ENCODE measurements around the gene MYO6.

Gene MYO6

DNA sequence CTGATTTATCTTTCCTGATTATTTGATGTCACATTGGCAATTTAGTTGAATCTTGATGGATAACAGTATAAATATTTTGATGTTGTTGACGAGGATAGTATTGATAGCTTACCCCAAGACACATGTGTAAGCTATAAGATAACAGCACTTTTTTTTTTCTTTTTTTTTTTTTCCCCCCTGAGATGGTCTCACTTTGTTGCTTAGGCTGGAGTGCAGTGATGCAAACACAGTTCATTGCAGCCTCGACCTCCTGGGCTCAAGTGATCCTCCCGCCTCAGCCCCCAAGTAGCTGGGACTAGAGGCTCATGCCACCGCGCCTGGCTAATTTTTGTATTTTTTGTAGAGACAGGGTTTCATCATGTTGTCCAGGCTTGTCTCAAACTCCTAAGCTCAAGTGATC, 21.8 kb downstream of the MYO6 start:
- no peak for DNase-seq

DNA sequence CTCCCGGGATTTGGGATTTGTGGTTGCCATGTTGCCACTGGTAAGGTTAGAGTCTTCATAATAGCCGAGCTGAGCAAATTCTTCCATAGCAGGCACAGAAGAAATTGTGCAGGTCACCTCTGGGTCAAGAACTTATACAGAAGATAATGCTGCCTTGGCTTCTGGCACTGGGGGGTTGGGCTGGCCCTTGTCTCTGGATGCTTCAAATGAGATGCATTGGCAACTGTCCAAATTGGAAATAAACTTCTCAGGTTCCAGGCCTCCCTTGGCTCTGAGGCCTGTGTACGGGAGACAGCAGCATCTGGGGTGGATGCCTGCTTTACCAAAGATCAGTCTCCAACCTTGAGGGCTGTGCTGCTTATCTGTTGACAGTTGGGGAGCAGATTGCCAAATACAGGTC, 26.2 kb downstream of the MYO6 start:
- DNase-seq: no peak

- DNase-seq: no peak
Observed at GRCh38 chr6:75776461-75776860, 27.4 kb downstream of the MYO6 start.

DNA sequence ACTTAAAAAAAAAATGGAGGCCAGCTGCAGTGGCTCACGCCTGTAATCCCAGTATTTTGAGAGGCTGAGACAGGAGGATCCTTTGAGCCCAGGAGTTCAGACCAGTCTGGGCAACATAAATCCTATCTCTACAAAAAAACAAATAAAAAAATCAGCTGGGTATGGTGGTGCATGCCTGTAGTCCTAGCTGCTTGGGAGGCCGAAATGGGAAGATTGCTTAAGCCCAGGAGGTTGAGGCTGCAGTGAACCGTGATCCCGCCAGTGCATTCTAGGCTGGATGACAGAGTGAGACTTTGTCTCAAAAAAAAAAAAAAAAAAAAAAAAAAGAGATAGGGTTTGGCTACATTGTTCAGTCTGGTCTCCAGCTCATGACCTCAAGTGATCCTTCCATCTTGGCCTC, 29.7 kb downstream of the MYO6 start:
- no peak for DNase-seq

- DNase-seq: no peak
Observed at GRCh38 chr6:75786152-75786551, 37.1 kb downstream of the MYO6 start.

DNA sequence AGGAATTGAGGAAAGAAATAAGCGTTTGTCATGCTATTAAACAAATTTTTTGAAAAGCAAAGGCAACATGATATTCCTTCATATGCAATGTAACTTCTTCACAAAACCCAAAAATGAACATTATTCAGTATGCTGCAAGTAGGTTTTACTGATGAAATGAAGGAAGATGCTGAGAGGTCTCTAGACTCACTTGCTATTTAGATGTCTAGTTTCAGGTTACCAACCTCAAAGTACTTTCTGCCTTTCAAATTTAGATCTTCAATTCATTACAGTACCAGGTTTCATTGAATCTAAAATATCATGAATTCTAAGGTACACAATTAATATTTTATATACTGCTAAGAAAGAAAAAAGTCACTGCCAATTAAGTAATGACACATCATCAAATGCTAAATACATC, 39.9 kb downstream of the MYO6 start:
- DNase-seq: no peak

GRCh38 chr6:75791881-75792280, 42.8 kb downstream of the MYO6 start:
- no peak for DNase-seq

DNA sequence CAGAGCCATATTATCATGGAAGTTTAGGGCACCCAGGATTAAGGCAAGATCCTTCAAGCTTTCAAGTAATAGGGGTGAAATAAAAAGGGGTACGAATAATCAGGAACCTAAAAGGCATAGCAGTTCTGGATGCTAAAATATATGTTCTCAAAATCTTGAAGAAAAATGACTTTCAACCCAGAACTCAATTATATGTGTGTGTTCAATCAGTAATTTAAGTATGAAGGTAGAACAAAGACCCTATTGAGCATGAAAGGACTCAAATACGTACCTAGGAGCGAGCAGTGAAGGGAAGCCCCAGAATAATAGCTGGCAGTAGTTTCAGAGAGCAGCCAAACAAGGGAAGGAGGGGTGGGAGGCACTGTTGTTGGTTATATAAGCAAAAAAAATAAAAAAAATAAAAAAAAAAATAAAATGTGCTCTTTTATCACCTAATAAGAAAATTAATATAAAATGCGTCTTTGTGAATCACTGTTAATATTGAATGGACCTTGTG, 45.4 kb downstream of the MYO6 start:
- DNase-seq: no peak

GRCh38 chr6:75794954-75795739, 46.1 kb downstream of the MYO6 start:
- no peak for DNase-seq

- no peak for DNase-seq
Observed at GRCh38 chr6:75796723-75797122, 47.7 kb downstream of the MYO6 start.

GRCh38 chr6:75800133-75800532, 51.1 kb downstream of the MYO6 start:
- DNase-seq: no peak

DNA sequence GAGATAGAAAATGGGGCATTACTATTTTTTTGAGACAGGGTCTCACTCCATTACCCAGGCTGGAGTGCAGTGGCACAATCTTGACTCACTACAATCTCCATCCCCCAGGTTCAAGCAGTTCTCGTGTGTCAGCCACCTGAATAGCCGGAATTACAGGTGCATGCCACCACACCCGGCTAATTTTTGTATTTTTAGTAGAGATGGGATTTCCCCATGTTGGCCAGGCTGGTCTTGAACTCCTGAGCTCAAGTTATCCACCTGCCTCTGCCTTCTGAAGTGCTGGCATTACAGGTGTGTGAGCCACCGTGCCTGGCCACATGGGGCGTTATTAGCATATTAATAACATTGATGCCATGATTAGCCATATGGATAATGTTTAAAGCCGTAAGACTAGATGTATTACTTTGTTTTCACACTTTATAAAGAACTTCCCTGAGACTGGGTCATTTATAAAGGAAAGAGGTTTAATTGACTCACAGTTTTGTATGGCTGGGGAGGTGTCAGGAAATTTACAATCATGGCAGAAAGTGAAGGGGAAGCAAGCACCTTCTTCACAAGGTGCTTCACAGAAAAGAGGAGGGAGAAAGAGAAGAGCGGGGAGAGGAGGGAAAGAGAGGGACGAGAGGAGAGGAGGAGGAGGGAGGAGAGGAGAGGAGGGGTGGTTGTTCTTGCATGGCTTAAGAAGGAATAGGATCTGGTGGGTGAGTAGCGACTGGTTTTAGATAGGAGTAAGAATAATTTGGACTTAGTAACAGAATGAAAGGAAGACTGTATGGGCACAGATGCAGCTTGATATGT, 51.9 kb downstream of the MYO6 start:
- no peak for DNase-seq

- DNase-seq: no peak
Observed at GRCh38 chr6:75802366-75802765, 53.3 kb downstream of the MYO6 start.

DNA sequence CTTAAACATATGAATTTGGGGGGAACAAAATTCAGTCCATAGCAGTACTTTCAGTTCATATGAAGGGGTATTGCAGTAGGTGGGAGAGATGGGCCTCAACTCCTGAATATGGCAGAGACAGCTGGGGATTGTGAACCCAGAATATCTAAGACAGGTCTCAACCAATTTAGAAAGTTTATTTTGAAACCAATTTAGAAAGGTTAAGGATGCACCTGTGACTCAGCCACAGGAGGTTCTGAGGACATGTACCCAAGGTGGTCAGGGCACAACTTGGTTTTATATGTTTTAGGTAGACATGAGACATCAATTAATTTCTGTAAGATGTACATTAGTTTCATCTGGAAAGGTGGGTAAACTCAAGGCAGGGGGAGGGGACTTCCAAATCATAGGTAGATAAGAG, 59.5 kb downstream of the MYO6 start:
- DNase-seq: no peak

DNA sequence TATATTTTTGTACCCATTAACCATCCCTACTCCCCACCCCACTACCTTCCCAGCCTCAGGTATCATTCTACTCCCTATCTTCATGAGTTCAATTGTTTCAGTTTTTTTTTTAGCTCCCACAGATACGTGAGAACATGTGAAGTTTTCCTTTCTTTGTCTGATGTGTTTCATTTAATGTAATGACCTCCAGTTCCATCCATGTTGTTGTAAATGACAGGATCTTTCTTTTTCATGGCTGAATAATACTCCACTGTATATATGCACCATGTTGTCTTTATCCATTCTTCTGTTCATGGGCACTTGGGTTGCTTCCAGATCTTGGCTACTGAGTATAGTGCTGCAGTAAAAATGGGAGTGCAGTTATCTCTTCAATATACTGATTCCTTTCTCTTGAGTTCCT, 63.5 kb downstream of the MYO6 start:
- DNase-seq: no peak

GRCh38 chr6:75813476-75814250, 64.6 kb downstream of the MYO6 start:
- no peak for DNase-seq

GRCh38 chr6:75815756-75816155, 66.7 kb downstream of the MYO6 start:
- no peak for DNase-seq

- no peak for DNase-seq
Observed at GRCh38 chr6:75818098-75818855, 69.2 kb downstream of the MYO6 start.

GRCh38 chr6:75819776-75820487, 70.9 kb downstream of the MYO6 start:
- DNase-seq: no peak

- DNase-seq: no peak
Observed at GRCh38 chr6:75824160-75824559, 75.1 kb downstream of the MYO6 start.

- DNase-seq: no peak
Observed at GRCh38 chr6:75827163-75827562, 78.1 kb downstream of the MYO6 start.

Data from activated CD4-positive, alpha-beta T cell treated with anti-CD3 and anti-CD28 coated beads, Interleukin-2, amount 50 U/mL, for 16 hours (primary cell).